Suppressor macrophage (primary cell): ENCODE measurements around the gene AAMP.
"Not testable (repeated sequence)": the region's sequence is repeated elsewhere in the genome, so short reads cannot be mapped to it uniquely, and the experiment has no call there.

Source experiments
- DNase-seq, 4 experiments: peaks; one replicate each; pipeline ENCODE4 v3.0.0-alpha.2; 2020 to 2022
- total RNA-seq, 17 experiments: gene quantifications; one replicate each; lab custom pipeline; 2026; ENCODE audit warnings: mixed read lengths in 6 of 17, inconsistent platforms in 3 of 17; lab: John Stamatoyannopoulos, UW

Gene AAMP
- 38.4 to 81.0 (median 59.1) reads per million in 17 experiments for total RNA-seq

GRCh38 chr2:218269900-218270720 lies at the start of gene AAMP, which contains the start of gene PNKD:
Gene AAMP (minus strand): TSS chr2:218270137. CDS start chr2:218270086, 51 bp downstream.
Gene PNKD (plus strand): TSS chr2:218270519. CDS start chr2:218270536, 17 bp downstream.
- peak; percentile 100 for DNase-seq

GRCh38 chr2:218318241-218318640 lies 48.3 kb upstream of the AAMP start:
- no peak for DNase-seq

DNA sequence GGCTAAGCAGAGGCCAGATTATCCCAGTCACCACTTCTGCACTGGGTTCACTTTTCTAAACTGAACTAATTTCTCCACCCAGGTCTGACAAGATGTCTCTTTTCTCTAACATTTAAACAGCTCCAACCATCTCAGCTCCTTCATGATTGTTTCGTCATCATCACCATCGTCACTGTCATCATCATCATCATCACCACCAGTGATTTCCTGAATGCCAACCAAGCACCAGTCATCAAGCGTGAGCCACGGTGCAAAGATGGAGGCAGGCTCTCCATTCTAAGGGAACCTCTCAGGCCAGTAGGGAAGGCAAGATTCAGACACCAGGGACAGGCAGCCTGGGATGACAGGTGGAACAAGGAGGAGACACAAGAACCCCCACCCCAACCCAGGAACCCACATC lies 47.9 kb upstream of the AAMP start:
- DNase-seq, result peak in 1 of 4 experiments; percentile 32

DNA sequence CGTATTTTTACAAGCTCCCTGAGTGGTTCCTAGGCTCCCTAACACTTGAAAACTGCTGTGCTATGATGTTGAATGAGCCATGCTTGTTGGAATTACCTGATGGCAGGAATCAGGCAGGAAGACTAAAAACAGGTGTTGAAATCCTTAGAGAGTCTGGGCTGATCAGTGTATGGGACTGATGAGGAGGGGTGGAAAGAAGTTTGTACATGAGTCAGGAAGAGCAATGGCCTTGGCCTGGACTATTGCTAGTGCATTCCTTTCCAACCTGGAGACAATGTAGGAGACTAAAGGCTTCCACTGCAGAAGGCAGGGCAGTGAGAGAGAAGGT lies 47.3 kb upstream of the AAMP start:
- DNase-seq, result no peak

- DNase-seq, result no peak
Observed at GRCh38 chr2:218315397-218315796, 45.5 kb upstream of the AAMP start.

DNA sequence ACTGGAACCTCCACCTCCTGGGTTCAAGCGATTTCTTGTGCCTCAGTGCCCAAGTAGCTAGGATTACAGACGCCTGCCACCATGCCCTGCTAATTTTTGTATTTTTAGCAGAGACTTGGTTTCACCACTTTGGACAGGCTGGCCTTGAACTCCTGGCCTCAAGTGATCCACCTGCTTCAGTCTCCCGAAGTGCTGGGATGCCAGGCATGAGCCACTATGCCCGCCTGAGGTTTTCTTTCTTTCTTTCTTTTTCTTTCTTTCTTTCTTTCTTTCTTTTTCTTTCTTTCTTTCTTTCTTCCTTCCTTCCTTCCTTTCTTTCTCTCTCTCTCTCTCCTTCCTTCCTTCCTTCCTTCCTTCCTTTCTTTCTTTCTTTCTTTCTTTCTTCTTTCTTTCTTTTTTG lies 44.8 kb upstream of the AAMP start:
- not testable (repeated sequence) for DNase-seq

- DNase-seq, result no peak
Observed at GRCh38 chr2:218313356-218313755, 43.4 kb upstream of the AAMP start.

GRCh38 chr2:218312267-218312756 lies 42.4 kb upstream of the AAMP start:
- no peak for DNase-seq

GRCh38 chr2:218311541-218312266 lies 41.8 kb upstream of the AAMP start:
- DNase-seq, result not testable (repeated sequence)

DNA sequence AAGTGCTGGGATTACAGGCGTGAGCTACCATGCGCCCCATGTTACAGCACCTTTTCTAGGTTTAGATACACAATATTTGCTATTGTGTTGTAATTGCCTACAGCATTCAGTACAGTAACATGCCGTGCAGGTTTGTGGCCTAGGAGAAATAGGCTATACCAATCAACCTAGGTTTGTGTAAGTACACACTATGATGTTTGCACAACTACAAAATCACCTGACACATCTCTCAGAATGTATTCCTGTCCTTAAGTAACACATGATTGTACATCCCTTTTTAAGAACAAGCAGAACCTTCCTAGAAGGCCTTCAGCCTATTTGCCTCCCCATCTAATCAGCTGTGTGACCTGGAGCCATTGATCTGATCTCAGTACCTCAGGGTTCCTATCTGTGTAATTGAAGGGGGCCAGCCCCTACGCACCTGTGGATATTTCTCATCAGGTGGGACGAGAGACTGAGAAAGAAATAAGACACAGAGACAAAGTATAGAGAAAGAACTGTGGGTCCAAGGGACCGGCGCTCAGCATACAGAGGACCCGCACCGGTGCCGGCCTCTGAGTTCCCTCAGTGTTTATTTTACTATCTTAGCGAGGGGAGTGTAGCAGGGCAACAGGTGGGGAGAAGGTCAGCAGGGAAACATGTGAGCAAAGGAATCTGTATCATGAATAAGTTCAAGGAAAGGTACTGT lies 41.1 kb upstream of the AAMP start:
- DNase-seq, result peak in 2 of 4 experiments; percentile 40 to 48

- DNase-seq, result no peak
Observed at GRCh38 chr2:218307415-218308090, 37.6 kb upstream of the AAMP start.

DNA sequence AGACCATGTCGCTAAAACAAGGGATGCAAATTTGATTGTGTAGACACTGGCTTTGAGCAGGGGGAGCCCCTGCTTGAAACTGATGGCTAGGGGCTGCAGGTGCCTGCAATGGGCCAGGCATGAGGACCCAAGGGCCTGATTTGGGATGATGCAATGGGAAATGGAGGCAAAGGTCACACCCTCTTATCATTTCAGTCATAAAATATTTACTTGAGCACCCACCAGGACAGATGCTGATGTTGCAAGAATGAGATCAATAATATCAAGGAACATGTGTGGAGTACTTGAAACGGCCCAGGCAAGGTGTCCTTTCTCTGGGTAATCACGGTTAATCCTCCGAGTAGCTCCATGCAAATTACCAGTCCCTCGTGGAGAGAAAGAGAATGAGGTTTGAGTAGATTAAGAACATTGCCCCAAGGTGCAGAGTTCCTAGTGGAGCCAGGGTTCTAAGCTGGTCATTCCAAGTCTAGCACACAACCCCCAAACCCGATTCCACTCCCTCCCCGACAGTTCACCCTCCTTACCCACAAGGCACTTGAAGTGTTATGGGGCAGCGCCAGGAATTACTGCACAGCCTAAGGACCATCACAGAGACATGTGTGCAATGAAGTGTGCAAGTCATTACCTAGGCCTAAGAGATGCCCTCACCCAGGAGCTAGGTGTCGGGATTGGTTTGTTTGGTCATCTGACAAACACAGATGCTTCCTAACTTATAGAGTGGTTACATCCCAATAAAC lies 36.4 kb upstream of the AAMP start:
- DNase-seq, result no peak

- DNase-seq, result no peak
Observed at GRCh38 chr2:218305383-218305782, 35.4 kb upstream of the AAMP start.

- DNase-seq, result peak; percentile 90 to 95 (median 94)
Observed at GRCh38 chr2:218301176-218301819, 31.4 kb upstream of the AAMP start.

- DNase-seq, result peak in 3 of 4 experiments; percentile 43 to 59 (median 58)
Observed at GRCh38 chr2:218300141-218300540, 30.2 kb upstream of the AAMP start.

DNA sequence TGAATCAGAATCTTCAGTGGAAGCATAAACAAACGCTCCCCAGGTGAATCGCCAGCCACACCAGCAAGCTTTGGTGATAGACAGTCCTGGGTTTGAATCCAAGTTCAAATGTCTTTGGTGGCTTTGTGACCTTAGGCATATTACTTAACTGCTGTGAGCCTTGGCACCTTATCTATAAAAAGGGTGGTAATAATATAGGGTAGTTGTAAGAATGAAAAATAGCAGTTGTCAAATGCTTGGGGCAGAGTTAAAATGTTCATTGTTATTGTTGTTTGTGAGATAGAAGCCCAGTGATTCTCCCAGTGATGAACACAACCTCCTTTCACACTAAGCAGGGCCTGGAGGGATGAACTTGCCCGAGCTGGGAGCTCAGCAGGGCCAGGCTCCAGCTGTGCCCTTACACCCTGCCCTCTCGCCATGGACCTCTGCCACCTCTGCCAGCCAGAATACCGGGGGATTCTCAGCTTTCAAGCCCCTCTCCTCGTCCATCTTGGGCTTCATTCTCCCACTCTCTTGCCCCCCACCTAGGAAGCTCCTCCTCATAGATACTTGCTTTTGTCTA lies 28.5 kb upstream of the AAMP start:
- DNase-seq, result no peak

- no peak for DNase-seq
Observed at GRCh38 chr2:218296847-218297246, 26.9 kb upstream of the AAMP start.

- no peak for DNase-seq
Observed at GRCh38 chr2:218296200-218296599, 26.3 kb upstream of the AAMP start.

DNA sequence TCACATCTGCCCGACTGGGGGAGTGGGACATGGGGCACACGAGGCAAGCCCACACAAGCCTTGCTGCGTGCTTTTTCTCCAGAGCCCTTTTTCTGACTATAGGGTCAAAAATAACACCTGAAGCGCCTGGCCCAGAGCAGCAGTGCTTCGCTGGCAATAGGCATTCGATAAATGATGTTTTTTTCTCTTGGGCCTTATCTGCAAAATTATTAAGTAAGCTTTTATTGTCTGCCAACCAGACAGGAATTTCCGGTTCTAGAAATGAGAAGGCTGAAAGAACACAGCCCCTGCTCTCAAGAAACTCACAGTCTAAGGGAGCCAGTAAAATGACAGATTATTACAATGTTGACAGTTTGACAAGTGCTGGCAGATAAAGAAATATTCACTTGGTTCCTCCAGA lies 25.1 kb upstream of the AAMP start:
- DNase-seq, result no peak

- peak in 3 of 4 experiments; percentile 40 to 68 (median 63) for DNase-seq
Observed at GRCh38 chr2:218294430-218295022, 24.6 kb upstream of the AAMP start.
